Astrocyte (in vitro differentiated cells and primary cell): ENCODE results near the gene PUSL1. TPM values are rescaled to one million over a fixed set of nuclear protein-coding genes. Genes with fewer than 3 reads are reported as not detected.

Experiments
- DNase-seq: peaks from one replicate; pipeline ENCODE4 v3.0.0-alpha.2; 2010; ENCODE audit warnings: low read depth
- FAIRE-seq: peaks from 2 replicates; lab custom pipeline; 2011; peaks lifted over from hg19 to GRCh38; lab: Jason Lieb, UNC
- H2AFZ ChIP-seq: 2 replicates; pipeline ENCODE4 v1.6.0; 2012; ENCODE audit warnings: low read depth, low read length, inconsistent platforms
- H3K27ac ChIP-seq: 2 replicates; pipeline ENCODE4 v1.5.1; 2011; ENCODE audit warnings: low read depth, low read length, inconsistent platforms
- H3K27me3 ChIP-seq: 2 replicates; pipeline ENCODE4 v1.6.0; 2011; ENCODE audit warnings: low read length, inconsistent platforms; ENCODE audit not compliant: insufficient read depth
- H3K36me3 ChIP-seq: 2 replicates; pipeline ENCODE4 v1.5.1; 2011; ENCODE audit warnings: low read length, inconsistent platforms; ENCODE audit not compliant: insufficient read depth
- H3K4me1 ChIP-seq: 2 replicates; pipeline ENCODE4 v1.5.1; 2011; ENCODE audit warnings: low read length, inconsistent platforms; ENCODE audit not compliant: insufficient read depth
- H3K4me2 ChIP-seq: 2 replicates; pipeline ENCODE4 v1.6.0; 2012; ENCODE audit warnings: low read length, inconsistent platforms
- H3K4me3 ChIP-seq: 2 replicates; pipeline ENCODE4 v1.5.1; 2011; ENCODE audit warnings: low read depth, mild to moderate bottlenecking, low read length, inconsistent platforms; ENCODE audit not compliant: insufficient read depth
- H3K79me2 ChIP-seq: 2 replicates; pipeline ENCODE4 v1.6.0; 2012; ENCODE audit warnings: mild to moderate bottlenecking, low read length, inconsistent platforms; ENCODE audit not compliant: insufficient read depth
- H3K9ac ChIP-seq: 2 replicates; pipeline ENCODE4 v1.6.0; 2012; ENCODE audit warnings: mild to moderate bottlenecking, low read length, inconsistent platforms
- H3K9me3 ChIP-seq: 2 replicates; pipeline ENCODE4 v1.5.1; 2012; ENCODE audit warnings: low read depth, mild to moderate bottlenecking, low read length, inconsistent platforms; ENCODE audit not compliant: insufficient read depth
- H4K20me1 ChIP-seq: 2 replicates; pipeline ENCODE4 v1.6.0; 2012; ENCODE audit warnings: low read length, inconsistent platforms; ENCODE audit not compliant: insufficient read depth
- H3K27ac Mint-ChIP-seq: one replicate; pipeline ENCODE4 v1.8.0; 2021; ENCODE audit warnings: mild to moderate bottlenecking, mixed read lengths; ENCODE audit not compliant: unreplicated experiment
- H3K27me3 Mint-ChIP-seq: one replicate; pipeline ENCODE4 v1.8.0; 2021; ENCODE audit warnings: low read depth, mixed read lengths; ENCODE audit not compliant: unreplicated experiment
- H3K36me3 Mint-ChIP-seq: one replicate; pipeline ENCODE4 v1.8.0; 2021; ENCODE audit warnings: low read depth, mixed read lengths; ENCODE audit not compliant: unreplicated experiment
- H3K4me1 Mint-ChIP-seq: one replicate; pipeline ENCODE4 v1.8.0; 2021; ENCODE audit warnings: low read depth, mixed read lengths; ENCODE audit not compliant: unreplicated experiment
- H3K4me3 Mint-ChIP-seq: one replicate; pipeline ENCODE4 v1.8.0; 2021; ENCODE audit warnings: mild to moderate bottlenecking, moderate library complexity, mixed read lengths; ENCODE audit not compliant: unreplicated experiment
- H3K9me3 Mint-ChIP-seq: one replicate; pipeline ENCODE4 v1.8.0; 2021; ENCODE audit warnings: mild to moderate bottlenecking, mixed read lengths; ENCODE audit not compliant: unreplicated experiment
- CTCF ChIP-seq: IDR thresholded peaks from 2 replicates; pipeline ENCODE4 v1.5.1; 2011; ENCODE audit warnings: low read depth, mild to moderate bottlenecking, inconsistent platforms, low read length, moderate library complexity; ENCODE audit not compliant: insufficient read depth
- EZH2 ChIP-seq: IDR thresholded peaks from 2 replicates; pipeline ENCODE4 v1.6.1; 2012; ENCODE audit warnings: mild to moderate bottlenecking, low read length, inconsistent platforms; ENCODE audit not compliant: insufficient read depth
- total RNA-seq: library from RNA; stranded (reverse); gene quantifications from 2 replicates; pipeline ENCODE4 v1.2.1, GENCODE V29; 2021

The PUSL1 gene
- total RNA-seq, 1 donor from 2014 or later, result 29.4 TPM

DNA sequence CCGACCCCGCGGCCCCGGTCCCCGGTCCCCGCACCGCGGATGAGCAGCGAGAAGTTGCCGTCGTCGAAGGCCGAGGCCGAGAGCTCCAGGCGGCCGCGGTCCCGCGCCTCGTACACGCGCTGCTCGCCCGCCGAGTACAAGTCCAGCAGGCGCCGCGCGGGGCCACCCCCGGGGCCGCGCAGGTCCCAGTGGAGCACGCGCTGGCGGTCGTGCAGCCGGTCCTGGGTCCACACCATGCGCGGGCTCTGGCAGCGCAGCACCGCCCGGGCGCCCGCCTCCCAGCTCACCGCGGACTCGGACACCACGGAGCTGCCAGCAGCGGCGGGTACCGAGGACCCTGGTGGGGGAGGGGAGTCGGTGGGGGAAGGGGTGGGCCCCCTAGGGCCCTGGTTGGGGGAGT lies 47.0 kb downstream of the PUSL1 start:
- Mint-ChIP-seq H3K27me3 (peaks cover 2% of the 10 kb centered on the region), H3K27ac (no peak overlapping the region), H3K4me3 (no peak overlapping the region), H3K36me3 (peaks cover 6% of the 10 kb centered on the region), H3K4me1 (peaks cover 20% of the 10 kb centered on the region), H3K9me3 (no peaks in the 10 kb centered on the region)
- no peak overlapping the region for H3K27ac ChIP-seq
- H3K4me1 ChIP-seq, result peaks cover 36% of the 10 kb centered on the region
- peaks cover 11% of the 10 kb centered on the region for H3K36me3 ChIP-seq
- H3K4me3 ChIP-seq, result no peak overlapping the region
- H3K79me2 ChIP-seq, result peaks cover 51% of the 10 kb centered on the region
- no peak overlapping the region for H2AFZ ChIP-seq
- no peak overlapping the region for H3K9ac ChIP-seq
- peak overlapping the region; percentile 97 for H3K4me2 ChIP-seq
- no peaks in the 10 kb centered on the region for H3K27me3 ChIP-seq
- no peak for TF ChIP-seq CTCF
- TF ChIP-seq EZH2, result no peak
- H3K9me3 ChIP-seq, result no peaks in the 10 kb centered on the region
- H4K20me1 ChIP-seq, result peaks cover 48% of the 10 kb centered on the region
- FAIRE-seq, result no peak
- no peak for DNase-seq

DNA sequence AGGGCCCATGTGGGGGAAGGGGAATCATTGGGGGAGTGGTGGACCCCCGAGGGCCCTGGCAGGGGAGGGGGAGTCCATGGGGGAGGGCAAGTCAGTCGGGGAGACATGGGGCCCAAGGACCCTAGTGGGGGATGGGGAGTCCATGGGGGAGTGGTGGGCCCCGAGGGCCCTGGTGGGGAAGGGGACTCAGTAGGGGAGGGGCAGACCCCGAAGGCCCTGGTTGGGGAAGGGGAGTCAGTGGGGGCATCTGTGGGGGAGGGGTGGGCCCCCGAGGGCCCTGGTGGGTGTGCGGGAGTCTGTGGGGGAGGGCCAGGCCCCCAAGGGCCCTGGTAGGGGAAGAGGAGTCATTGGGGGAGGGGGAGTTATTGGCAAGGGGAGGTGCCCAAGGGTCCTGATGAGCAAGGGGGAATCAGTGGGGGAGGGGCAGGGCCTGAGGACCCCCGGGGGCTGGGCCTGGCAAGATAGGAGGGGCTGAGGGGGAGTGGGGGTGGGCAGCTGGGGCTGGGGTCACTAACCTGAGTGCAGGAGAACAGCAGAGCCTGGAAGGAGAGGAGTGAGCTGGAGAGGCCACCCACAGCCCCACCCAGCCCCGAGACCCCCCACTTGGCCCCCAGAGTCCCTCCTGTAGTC lies 47.9 kb downstream of the PUSL1 start:
- Histone ChIP-seq H3K4me2 (peak overlapping the region; percentile 97), H3K79me2 (peaks cover 51% of the 10 kb centered on the region), H2AFZ (no peak overlapping the region), H3K36me3 (peaks cover 11% of the 10 kb centered on the region), H3K9ac (peak overlapping the region; percentile 95), H3K9me3 (no peaks in the 10 kb centered on the region), H3K27me3 (no peaks in the 10 kb centered on the region), H3K4me3 (peak overlapping the region; percentile 83), H3K4me1 (peaks cover 44% of the 10 kb centered on the region), H3K27ac (no peak overlapping the region), H4K20me1 (peaks cover 48% of the 10 kb centered on the region)
- Mint-ChIP-seq H3K27ac (no peak overlapping the region), H3K4me1 (peaks cover 27% of the 10 kb centered on the region), H3K4me3 (peak overlapping the region; percentile 83), H3K36me3 (peaks cover 6% of the 10 kb centered on the region), H3K9me3 (no peaks in the 10 kb centered on the region), H3K27me3 (peaks cover 2% of the 10 kb centered on the region)
- TF ChIP-seq EZH2 (no peak), CTCF (no peak)
- FAIRE-seq (no peak), DNase-seq (no peak)

DNA sequence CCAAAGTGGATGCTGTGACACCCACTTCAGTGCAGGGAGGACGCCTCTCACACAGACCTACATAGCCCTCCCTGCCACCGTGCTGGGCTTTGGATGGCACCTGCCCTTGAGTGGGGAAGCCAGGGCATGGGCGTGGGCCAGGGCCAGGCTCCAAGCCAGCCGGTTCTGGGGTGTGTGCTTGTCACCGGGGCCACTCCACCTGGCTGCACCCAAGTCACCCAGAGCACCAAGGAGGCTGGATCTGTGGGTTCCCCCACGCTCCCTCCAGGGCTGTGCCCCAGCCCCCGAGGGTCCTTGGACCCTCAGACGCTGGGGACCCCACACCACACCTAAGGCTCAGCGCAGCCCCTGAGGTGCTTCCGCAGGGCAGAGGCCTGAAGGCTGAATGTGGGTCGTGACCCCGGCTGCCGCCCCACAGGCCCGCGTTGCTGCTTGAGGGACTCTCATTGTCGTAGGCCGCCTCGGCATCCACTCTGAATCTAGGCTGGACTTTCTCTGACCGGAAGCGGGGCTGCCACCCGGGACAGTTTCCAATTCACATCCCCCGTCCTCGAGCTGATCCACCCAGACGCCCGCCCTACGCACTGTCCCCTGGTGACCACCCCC lies 48.5 kb downstream of the PUSL1 start:
- Histone ChIP-seq H3K4me3 (peak overlapping the region; percentile 83), H3K4me1 (peaks cover 48% of the 10 kb centered on the region), H3K27ac (peak overlapping the region; percentile 96), H3K79me2 (peaks cover 51% of the 10 kb centered on the region), H3K27me3 (no peaks in the 10 kb centered on the region), H3K9me3 (no peaks in the 10 kb centered on the region), H3K9ac (peak overlapping the region; percentile 95), H3K4me2 (peak overlapping the region; percentile 97), H4K20me1 (peaks cover 42% of the 10 kb centered on the region), H2AFZ (no peak overlapping the region), H3K36me3 (peaks cover 11% of the 10 kb centered on the region)
- DNase-seq, result no peak
- TF ChIP-seq EZH2 (no peak), CTCF (no peak)
- no peak for FAIRE-seq
- Mint-ChIP-seq H3K9me3 (no peaks in the 10 kb centered on the region), H3K36me3 (peaks cover 6% of the 10 kb centered on the region), H3K4me3 (peak overlapping the region; percentile 83), H3K4me1 (peaks cover 27% of the 10 kb centered on the region), H3K27ac (peak overlapping the region; percentile 96), H3K27me3 (peaks cover 2% of the 10 kb centered on the region)
